Measurements from ENCODE around the gene GLP2R.

GRCh38 chr17:9894231-9894630 is 68.5 kb downstream of the GLP2R start:
- TF ChIP-seq CTCF (IDR thresholded peaks at IDR 0.05; ENCODE audit: low read length) (no peak), EZH2phosphoT487 (IDR thresholded peaks at IDR 0.05; ENCODE audit: low read length) (no peak), EZH2 (optimal IDR thresholded peaks at IDR 0.05; ENCODE audit: low read depth, low read length) (no peak)
